Skeletal muscle satellite cell (primary cell): Measurements from ENCODE around the gene TBC1D20.

Source experiments
- H3K27me3 ChIP-seq: 2 replicates; pipeline ENCODE4 v1.7.0; 2013; ENCODE audit warnings: low read length; ENCODE audit not compliant: control insufficient read depth, insufficient read depth
- H3K36me3 ChIP-seq: 2 replicates; pipeline ENCODE4 v1.7.0; 2013; ENCODE audit warnings: mild to moderate bottlenecking, control low read depth, low read length; ENCODE audit not compliant: insufficient read depth
- H3K4me1 ChIP-seq: 2 replicates; pipeline ENCODE4 v1.7.0; 2013; ENCODE audit warnings: low read length; ENCODE audit not compliant: control insufficient read depth, insufficient read depth
- H3K4me2 ChIP-seq: 2 replicates; pipeline ENCODE4 v1.7.0; 2013; ENCODE audit warnings: mild to moderate bottlenecking, low read length
- H3K4me3 ChIP-seq: 2 replicates; pipeline ENCODE4 v1.7.0; 2013; ENCODE audit warnings: low read length
- H3K9ac ChIP-seq: 2 replicates; pipeline ENCODE4 v1.7.0; 2013; ENCODE audit warnings: mild to moderate bottlenecking, low read depth, low read length, moderate library complexity
- H3K9me3 ChIP-seq: replicated peaks from 2 replicates; pipeline ENCODE4 v1.7.0; 2013; ENCODE audit warnings: mild to moderate bottlenecking, control low read depth, low read length

TBC1D20 gene

DNA sequence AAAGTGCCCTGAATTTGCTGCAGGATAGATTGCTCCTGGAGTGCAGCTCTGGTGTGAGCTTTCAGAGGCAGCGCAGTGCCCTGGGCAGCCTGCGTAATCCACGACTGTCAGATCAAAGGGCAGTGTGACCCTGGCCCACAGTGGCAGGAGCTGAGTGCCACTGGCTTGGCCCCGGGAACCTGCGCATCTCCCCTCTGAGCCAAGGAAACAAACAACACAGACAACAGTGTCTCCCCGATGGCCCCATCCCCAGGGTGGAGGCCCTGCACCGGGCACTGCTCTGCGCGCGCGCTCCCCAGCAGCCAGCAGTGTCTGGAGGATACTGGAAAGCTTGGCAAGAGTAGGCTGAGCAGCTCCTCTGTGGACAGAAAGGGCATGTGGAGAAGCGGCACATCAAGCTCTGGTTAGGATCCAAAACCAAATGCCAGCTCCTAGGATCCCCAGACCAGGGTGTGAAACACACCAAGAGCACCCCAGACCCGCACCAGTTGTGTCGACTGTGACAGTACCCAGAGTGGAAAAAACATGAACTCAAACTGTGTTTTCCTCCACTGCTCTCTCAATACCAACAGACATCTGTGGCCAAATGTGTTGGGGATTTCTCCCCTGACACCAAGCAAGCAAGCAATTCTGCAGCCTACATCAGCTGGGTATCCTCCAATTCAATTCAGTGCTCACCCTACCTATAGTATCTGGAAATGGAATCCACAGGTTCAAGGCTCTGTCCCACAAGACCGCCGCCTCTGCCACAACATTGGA, 27.5 kb downstream of the TBC1D20 start:
- Histone ChIP-seq H3K9me3 (no peaks in the 10 kb centered on the region), H3K9ac (no peak overlapping the region), H3K36me3 (peaks cover 71% of the 10 kb centered on the region), H3K4me2 (no peak overlapping the region), H3K27me3 (no peaks in the 10 kb centered on the region), H3K4me1 (peaks cover 3% of the 10 kb centered on the region), H3K4me3 (no peak overlapping the region)

DNA sequence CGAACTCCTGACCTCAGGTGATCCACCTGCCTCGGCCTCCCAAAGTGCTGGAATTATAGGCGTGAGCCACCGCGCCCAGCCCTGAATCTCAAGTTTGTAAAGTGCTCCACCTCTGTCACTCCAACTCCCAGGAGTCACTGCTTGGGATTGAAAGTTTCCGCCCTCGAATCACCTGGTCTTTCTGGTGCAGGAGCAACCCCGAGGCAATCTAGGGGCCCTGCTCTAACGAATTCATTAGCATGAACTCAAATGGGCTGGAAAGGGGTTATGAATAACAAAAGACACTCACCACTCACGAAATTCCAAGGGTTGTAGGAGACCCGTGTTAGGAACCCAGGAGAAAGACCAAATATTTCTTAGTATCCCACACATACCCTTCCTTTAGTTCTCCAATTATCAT, 28.1 kb downstream of the TBC1D20 start:
- Histone ChIP-seq H3K36me3 (peaks cover 68% of the 10 kb centered on the region), H3K27me3 (no peaks in the 10 kb centered on the region), H3K4me3 (no peak overlapping the region), H3K9me3 (no peaks in the 10 kb centered on the region), H3K4me2 (no peak overlapping the region), H3K9ac (no peak overlapping the region), H3K4me1 (peaks cover 3% of the 10 kb centered on the region)

DNA sequence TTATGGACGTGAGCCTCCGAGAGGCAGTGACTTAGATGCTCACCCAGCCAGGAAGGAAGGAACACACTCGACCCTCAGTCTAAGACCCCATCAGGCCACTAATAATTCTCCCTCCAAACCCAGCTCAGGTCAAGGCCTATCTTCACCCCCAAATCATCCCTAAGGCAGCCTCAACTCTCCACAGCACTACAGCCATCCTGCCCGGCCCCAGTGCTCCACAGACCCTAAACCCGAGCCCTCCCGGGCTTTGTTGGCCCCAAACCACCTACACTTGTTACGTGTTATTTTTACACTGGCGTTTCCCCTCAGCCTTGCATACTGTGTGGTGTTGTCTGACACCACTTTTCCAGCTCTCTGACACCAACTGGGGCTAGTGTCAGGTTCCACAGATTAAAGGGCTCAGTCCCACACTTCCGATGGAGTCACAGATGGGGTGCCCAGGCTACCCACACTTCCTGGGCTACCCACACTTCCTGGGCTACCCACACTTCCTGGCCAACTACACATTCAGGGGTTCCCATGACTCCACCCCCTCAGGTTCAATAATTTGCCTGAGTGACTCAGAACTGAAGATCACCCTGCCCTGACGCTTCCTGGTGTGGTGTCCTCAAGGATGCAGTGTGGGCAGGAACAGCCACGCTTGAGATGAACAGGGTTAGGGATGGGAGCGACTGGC, 28.9 kb downstream of the TBC1D20 start:
- no peaks in the 10 kb centered on the region for H3K9me3 ChIP-seq
- H3K4me3 ChIP-seq, result no peak overlapping the region
- no peaks in the 10 kb centered on the region for H3K27me3 ChIP-seq
- H3K9ac ChIP-seq, result no peak overlapping the region
- no peak overlapping the region for H3K4me2 ChIP-seq
- H3K36me3 ChIP-seq, result peaks cover 65% of the 10 kb centered on the region
- peaks cover 3% of the 10 kb centered on the region for H3K4me1 ChIP-seq

GRCh38 chr20:432677-433299, 29.5 kb downstream of the TBC1D20 start:
- peaks cover 3% of the 10 kb centered on the region for H3K4me1 ChIP-seq
- no peak overlapping the region for H3K9ac ChIP-seq
- no peaks in the 10 kb centered on the region for H3K27me3 ChIP-seq
- no peaks in the 10 kb centered on the region for H3K9me3 ChIP-seq
- no peak overlapping the region for H3K4me3 ChIP-seq
- H3K36me3 ChIP-seq, result peaks cover 65% of the 10 kb centered on the region
- no peak overlapping the region for H3K4me2 ChIP-seq

DNA sequence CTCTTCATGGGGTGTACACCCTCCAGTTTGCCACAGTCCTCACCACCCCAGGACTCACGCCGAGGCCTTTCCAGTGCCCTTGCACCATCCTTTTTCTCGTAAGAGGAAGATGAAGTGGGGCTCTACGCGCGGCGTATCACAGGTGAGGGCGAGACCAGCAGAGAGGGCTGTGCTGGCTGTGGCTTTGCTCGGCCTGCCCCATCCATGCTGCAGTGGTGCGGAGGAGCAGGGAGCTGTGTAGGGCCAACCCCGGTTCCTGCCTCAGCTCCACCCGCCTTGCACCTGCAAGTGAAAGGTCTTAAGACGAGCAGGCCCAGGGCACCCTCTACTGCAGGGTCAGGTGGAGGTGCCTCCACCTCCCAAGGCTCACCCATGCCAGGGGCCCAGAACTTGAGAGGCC, 30.1 kb downstream of the TBC1D20 start:
- H3K36me3 ChIP-seq, result peaks cover 65% of the 10 kb centered on the region
- H3K4me3 ChIP-seq, result no peak overlapping the region
- H3K4me2 ChIP-seq, result no peak overlapping the region
- H3K9me3 ChIP-seq, result no peaks in the 10 kb centered on the region
- no peak overlapping the region for H3K9ac ChIP-seq
- no peaks in the 10 kb centered on the region for H3K27me3 ChIP-seq
- peaks cover 3% of the 10 kb centered on the region for H3K4me1 ChIP-seq

DNA sequence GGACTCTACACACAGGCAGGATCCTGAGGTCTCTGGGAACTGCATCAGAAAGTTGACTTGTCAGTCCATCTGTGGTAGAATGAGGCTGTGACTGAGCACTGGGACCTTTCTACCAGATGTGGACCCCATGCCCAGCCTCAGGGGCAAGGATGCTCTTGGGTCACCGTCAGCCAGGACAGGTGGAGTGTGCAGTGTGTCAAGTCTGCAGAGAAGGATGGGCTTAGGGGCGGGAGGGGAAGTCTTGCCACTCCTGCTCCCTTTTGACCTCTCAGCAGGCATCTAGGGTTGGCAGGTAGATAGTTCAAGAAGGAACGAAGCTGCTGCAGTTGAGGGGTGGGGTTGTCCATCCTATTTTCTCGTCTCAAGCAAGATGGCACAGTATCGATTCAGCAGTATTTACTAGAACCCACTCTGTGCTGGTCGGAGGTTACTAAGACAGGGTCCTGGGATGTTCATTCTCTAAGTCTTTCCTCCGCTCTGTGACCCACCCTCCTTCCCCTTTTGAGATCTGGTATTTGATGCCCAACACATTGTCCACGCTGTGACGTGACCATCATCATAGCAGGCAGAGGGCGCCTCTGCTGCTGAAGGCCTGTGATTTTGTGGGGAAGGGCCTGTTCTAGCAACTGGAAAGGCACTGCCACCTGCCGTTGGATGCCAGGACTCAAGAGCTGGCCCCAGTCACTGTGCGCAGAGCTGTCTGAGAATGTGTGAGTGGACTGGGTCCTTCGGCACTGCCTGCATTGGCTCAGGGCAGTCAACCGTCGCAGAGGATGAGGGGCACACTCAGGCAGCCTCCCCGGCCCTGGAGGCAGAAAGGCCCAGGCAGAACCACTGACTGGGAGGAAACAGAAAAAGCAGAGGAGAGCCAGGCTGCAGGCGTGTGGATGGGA, 31.1 kb downstream of the TBC1D20 start:
- H3K4me1 ChIP-seq, result peaks cover 3% of the 10 kb centered on the region
- no peak overlapping the region for H3K4me3 ChIP-seq
- no peak overlapping the region for H3K9ac ChIP-seq
- H3K9me3 ChIP-seq, result no peaks in the 10 kb centered on the region
- H3K4me2 ChIP-seq, result no peak overlapping the region
- peaks cover 61% of the 10 kb centered on the region for H3K36me3 ChIP-seq
- no peaks in the 10 kb centered on the region for H3K27me3 ChIP-seq

- Histone ChIP-seq H3K36me3 (peaks cover 52% of the 10 kb centered on the region), H3K4me3 (no peak overlapping the region), H3K27me3 (no peaks in the 10 kb centered on the region), H3K9ac (no peak overlapping the region), H3K4me2 (no peak overlapping the region), H3K4me1 (peaks cover 3% of the 10 kb centered on the region), H3K9me3 (no peaks in the 10 kb centered on the region)
Measured at GRCh38 chr20:430091-430999, 32.0 kb downstream of the TBC1D20 start.

DNA sequence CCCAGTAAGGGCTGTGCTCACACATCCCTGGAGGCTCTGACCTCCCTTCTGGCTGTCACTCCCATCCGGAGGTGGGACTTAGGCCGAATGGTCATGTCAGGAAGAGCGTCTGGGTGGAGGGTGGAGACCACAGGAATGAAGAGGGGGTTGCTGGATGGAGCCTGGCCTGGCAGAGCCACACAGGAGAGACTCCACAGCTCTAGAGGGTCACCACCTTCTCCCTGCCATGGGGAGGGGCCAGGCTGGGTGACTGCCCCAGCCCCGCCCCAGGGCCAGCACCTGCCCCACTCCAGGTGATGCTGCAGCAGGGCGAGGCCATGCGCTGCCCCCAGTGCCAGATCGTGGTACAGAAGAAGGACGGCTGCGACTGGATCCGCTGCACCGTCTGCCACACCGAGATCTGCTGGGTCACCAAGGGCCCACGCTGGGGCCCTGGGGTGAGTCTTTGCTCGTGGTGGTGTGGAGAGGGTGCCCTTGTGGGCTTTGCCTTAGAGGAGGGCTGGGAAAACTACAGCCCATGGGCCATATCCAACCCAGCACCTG, 33.6 kb downstream of the TBC1D20 start:
- Histone ChIP-seq H3K4me1 (peaks cover 1% of the 10 kb centered on the region), H3K9me3 (no peaks in the 10 kb centered on the region), H3K4me2 (no peak overlapping the region), H3K4me3 (no peak overlapping the region), H3K27me3 (no peaks in the 10 kb centered on the region), H3K9ac (no peak overlapping the region), H3K36me3 (peaks cover 50% of the 10 kb centered on the region)

DNA sequence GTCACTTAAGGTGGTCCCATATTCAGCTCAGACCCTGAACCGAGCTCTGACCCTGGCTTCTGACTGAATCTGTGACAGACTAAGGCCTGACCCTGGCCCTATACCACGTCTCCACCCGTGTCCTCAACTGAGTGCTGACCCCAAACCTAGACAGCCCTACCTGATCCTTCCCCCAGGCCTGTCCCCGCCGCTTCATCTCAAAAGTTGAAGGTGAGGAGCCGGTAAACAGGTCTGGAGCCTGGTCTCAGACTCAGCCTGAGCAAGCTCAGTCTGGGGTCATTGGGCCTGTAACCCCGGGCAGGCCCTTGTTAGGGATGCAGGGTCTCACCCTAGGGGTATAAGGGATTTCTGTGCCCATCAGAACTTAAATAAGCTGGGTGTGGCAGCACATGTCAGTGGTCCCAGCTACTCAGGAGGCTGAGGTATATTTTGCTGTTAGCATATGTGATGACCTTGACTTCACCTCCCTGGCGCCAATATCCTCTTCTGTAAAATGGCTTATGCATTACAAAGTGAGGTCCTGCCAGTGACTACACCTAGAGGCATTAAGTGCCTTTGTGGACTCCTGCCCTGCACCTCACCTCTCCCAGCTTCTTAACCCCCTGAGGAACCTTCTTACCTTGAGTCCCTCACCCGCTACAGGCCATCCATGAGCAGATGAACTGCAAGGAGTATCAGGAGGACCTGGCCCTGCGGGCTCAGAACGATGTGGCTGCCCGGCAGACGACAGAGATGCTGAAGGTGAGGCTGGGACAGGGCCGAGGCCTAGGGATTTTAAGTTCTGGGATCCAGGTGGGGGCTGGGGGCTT, 34.3 kb downstream of the TBC1D20 start:
- H3K36me3 ChIP-seq, result peaks cover 52% of the 10 kb centered on the region

GRCh38 chr20:427401-427800, 34.9 kb downstream of the TBC1D20 start:
- Histone ChIP-seq H3K4me2 (no peak overlapping the region), H3K27me3 (no peaks in the 10 kb centered on the region), H3K36me3 (peaks cover 56% of the 10 kb centered on the region), H3K4me3 (no peak overlapping the region), H3K4me1 (no peaks in the 10 kb centered on the region), H3K9ac (no peak overlapping the region), H3K9me3 (no peaks in the 10 kb centered on the region)

More for the DNA sequence above, 34.3 kb downstream of the TBC1D20 start:
- no peaks in the 10 kb centered on the region for H3K27me3 ChIP-seq
- no peaks in the 10 kb centered on the region for H3K9me3 ChIP-seq
- H3K4me1 ChIP-seq, result no peaks in the 10 kb centered on the region
- no peak overlapping the region for H3K4me2 ChIP-seq
- no peak overlapping the region for H3K9ac ChIP-seq
- H3K4me3 ChIP-seq, result no peak overlapping the region
